H1 (cell line): ENCODE results near the gene ENPP6. TPM values are rescaled to one million over a fixed set of nuclear protein-coding genes. Genes with fewer than 3 reads are reported as not detected.

Source experiments
- CTCF ChIA-PET: fragments of 300-600 bp; sonication (Branson Sonifier 250); formaldehyde crosslinking; loops from one replicate; lab custom pipeline; 2021; ENCODE audit not compliant: partially characterized antibody; lab: Charles Lee
- POLR2A ChIA-PET: fragments of 300-600 bp; sonication (Branson Sonifier 250); formaldehyde crosslinking; loops from one replicate; lab custom pipeline; 2021; ENCODE audit warnings: inconsistent platforms; ENCODE audit not compliant: partially characterized antibody; lab: Charles Lee
- DNase-seq, 2 experiments: peaks; one replicate each; pipeline versions ENCODE4 v3.0.0 to v3.0.0-alpha.2; 2010 to 2022; ENCODE audit warnings: low spot score in 2 of 2, low read depth in 1 of 2, mixed read lengths in 1 of 2
- FAIRE-seq: peaks from 2 replicates; lab custom pipeline; 2011; peaks lifted over from hg19 to GRCh38; lab: Jason Lieb, UNC
- H2AFZ ChIP-seq: 2 replicates; pipeline ENCODE4 v1.8.1; 2012; ENCODE audit warnings: low read length, inconsistent platforms
- H2AK5ac ChIP-seq: 2 replicates; pipeline ENCODE4 v1.6.1; 2013; ENCODE audit warnings: low read depth, low read length
- H2BK120ac ChIP-seq: replicated peaks from 2 replicates; pipeline ENCODE3; 2013; ENCODE audit warnings: low read depth, low read length, inconsistent platforms
- H2BK12ac ChIP-seq: 2 replicates; pipeline ENCODE4 v1.6.1; 2013; ENCODE audit warnings: low read depth, low read length
- H2BK15ac ChIP-seq: 2 replicates; pipeline ENCODE4 v1.6.1; 2013; ENCODE audit warnings: low read length
- H2BK20ac ChIP-seq: 2 replicates; pipeline ENCODE4 v1.6.1; 2013; ENCODE audit warnings: low read length
- H2BK5ac ChIP-seq: 2 replicates; pipeline ENCODE4 v1.6.1; 2013; ENCODE audit warnings: low read depth, low read length
- H3K14ac ChIP-seq: 2 replicates; pipeline ENCODE4 v1.6.1; 2013; ENCODE audit warnings: inconsistent platforms; ENCODE audit not compliant: insufficient read length
- H3K18ac ChIP-seq: 2 replicates; pipeline ENCODE4 v1.6.1; 2013; ENCODE audit warnings: low read length; ENCODE audit errors: extremely low read depth
- H3K23ac ChIP-seq: 2 replicates; pipeline ENCODE4 v1.6.1; 2013; ENCODE audit warnings: inconsistent platforms; ENCODE audit not compliant: insufficient read length
- H3K23me2 ChIP-seq: 2 replicates; pipeline ENCODE4 v1.6.1; 2013; ENCODE audit warnings: low read depth, low read length
- H3K27ac ChIP-seq: 2 replicates; pipeline ENCODE4 v1.6.1; 2011; ENCODE audit warnings: low read depth, low read length, inconsistent platforms
- H3K27me3 ChIP-seq, 4 experiments: replicated peaks in 1 of 4; 1 replicate in 1 of 4; 2 replicates in 3 of 4; pipeline versions ENCODE4 v1.6.1 to v1.8.1; 2011 to 2013; ENCODE audit warnings: low read length in 3 of 4, mild to moderate bottlenecking in 3 of 4, inconsistent platforms in 2 of 4, mixed read lengths in 2 of 4, moderate library complexity in 1 of 4; ENCODE audit not compliant: control insufficient read depth in 3 of 4, insufficient read depth in 3 of 4; ENCODE audit errors: extremely low read depth in 1 of 4
- H3K36me3 ChIP-seq, 4 experiments: 2 replicates each; pipeline versions ENCODE4 v1.6.1 to v1.8.1; 2011 to 2013; ENCODE audit warnings: mild to moderate bottlenecking in 4 of 4, low read length in 3 of 4, moderate library complexity in 2 of 4, control low read depth in 1 of 4, inconsistent platforms in 1 of 4; ENCODE audit not compliant: insufficient read depth in 4 of 4, control insufficient read depth in 2 of 4
- H3K4ac ChIP-seq: replicated peaks from 2 replicates; pipeline ENCODE3; 2013; ENCODE audit warnings: low read length, low read depth, mixed read lengths, inconsistent platforms; ENCODE audit not compliant: insufficient read length
- H3K4me1 ChIP-seq, 4 experiments: replicated peaks in 1 of 4; 1 replicate in 1 of 4; 2 replicates in 3 of 4; pipeline versions ENCODE4 v1.6.1 to v1.8.1; 2011 to 2013; ENCODE audit warnings: low read length in 3 of 4, inconsistent platforms in 2 of 4, mixed read lengths in 1 of 4; ENCODE audit not compliant: insufficient read depth in 4 of 4, control insufficient read depth in 3 of 4
- H3K4me2 ChIP-seq, 2 experiments: 2 replicates each; pipeline versions ENCODE4 v1.6.1 to v1.8.1; 2011 to 2013; ENCODE audit warnings: low read depth in 2 of 2, low read length in 2 of 2, control low read depth in 1 of 2, inconsistent platforms in 1 of 2, mild to moderate bottlenecking in 1 of 2; ENCODE audit not compliant: insufficient read depth in 1 of 2
- H3K4me3 ChIP-seq, 4 experiments: fragments of 200-600, 300-600 bp in 1 of 4; sonication (generic), shearing (Covaris generic), sonication (Bioruptor Twin) in 1 of 4; 2 replicates each; pipeline versions ENCODE4 v1.5.1 to v1.8.1; 2011 to 2016; ENCODE audit warnings: low read length in 4 of 4, low read depth in 3 of 4, control low read depth in 2 of 4, inconsistent platforms in 2 of 4, mild to moderate bottlenecking in 2 of 4, mixed read lengths in 1 of 4, moderate library complexity in 1 of 4; ENCODE audit not compliant: insufficient read depth in 2 of 4; ENCODE audit errors: extremely low read depth in 1 of 4
- H3K56ac ChIP-seq: replicated peaks from 2 replicates; pipeline ENCODE3; 2013; ENCODE audit warnings: low read depth, mild to moderate bottlenecking, mixed read lengths, low read length, inconsistent platforms; ENCODE audit not compliant: insufficient read length
- H3K79me1 ChIP-seq: 2 replicates; pipeline ENCODE4 v1.6.1; 2013; ENCODE audit warnings: low read depth, low read length, control low read depth
- H3K79me2 ChIP-seq, 2 experiments: 2 replicates each; pipeline versions ENCODE4 v1.6.1 to v1.8.1; 2012 to 2013; ENCODE audit warnings: low read length in 2 of 2, mild to moderate bottlenecking in 2 of 2, inconsistent platforms in 1 of 2; ENCODE audit not compliant: insufficient read depth in 2 of 2, control insufficient read depth in 1 of 2
- H3K9ac ChIP-seq, 4 experiments: replicated peaks in 1 of 4; 1 replicate in 1 of 4; 2 replicates in 3 of 4; pipeline versions ENCODE4 v1.6.1 to v1.8.1; 2011 to 2013; ENCODE audit warnings: low read depth in 3 of 4, low read length in 3 of 4, control low read depth in 2 of 4, mild to moderate bottlenecking in 2 of 4, moderate library complexity in 2 of 4, inconsistent platforms in 1 of 4; ENCODE audit errors: extremely low read depth in 1 of 4
- H3K9me3 ChIP-seq, 2 experiments: 2 replicates each; pipeline versions ENCODE4 v1.6.1 to v1.8.1; 2012 to 2013; ENCODE audit warnings: mild to moderate bottlenecking in 2 of 2, moderate library complexity in 2 of 2, control low read depth in 1 of 2, inconsistent platforms in 1 of 2, low read depth in 1 of 2, low read length in 1 of 2, mixed read lengths in 1 of 2; ENCODE audit not compliant: insufficient read depth in 2 of 2
- H4K20me1 ChIP-seq, 2 experiments: replicated peaks in 1 of 2; 2 replicates each; pipeline versions ENCODE3 to v1.8.1; 2011 to 2013; ENCODE audit warnings: inconsistent platforms in 2 of 2, low read length in 2 of 2, mild to moderate bottlenecking in 1 of 2; ENCODE audit not compliant: insufficient read depth in 2 of 2, control insufficient read depth in 1 of 2
- H4K5ac ChIP-seq: 2 replicates; pipeline ENCODE4 v1.6.1; 2013; ENCODE audit warnings: low read length, low read depth, mixed read lengths, inconsistent platforms; ENCODE audit not compliant: insufficient read length
- H4K8ac ChIP-seq: 2 replicates; pipeline ENCODE4 v1.8.0; 2013; ENCODE audit warnings: mild to moderate bottlenecking, moderate library complexity, low read length, inconsistent platforms; ENCODE audit not compliant: insufficient read depth; ENCODE audit errors: extremely low read depth
- H4K91ac ChIP-seq: replicated peaks from 2 replicates; pipeline ENCODE3; 2013; ENCODE audit warnings: low read length, mixed read lengths, inconsistent platforms; ENCODE audit not compliant: insufficient read length
- GABPA ChIP-seq: IDR thresholded peaks from 2 replicates; pipeline ENCODE4 v1.6.1; 2011; ENCODE audit warnings: mild to moderate bottlenecking, low read length, moderate library complexity, borderline replicate concordance; ENCODE audit not compliant: insufficient read depth
- JUN ChIP-seq: IDR thresholded peaks from 2 replicates; pipeline ENCODE4 v1.6.1; 2011; ENCODE audit warnings: low read depth, mild to moderate bottlenecking, improper control_type of control experiment, low read length
- KDM4A ChIP-seq: IDR thresholded peaks from one replicate; pipeline ENCODE4 v1.7.1; 2012; ENCODE audit warnings: low read depth, mild to moderate bottlenecking, moderate library complexity, low read length, inconsistent platforms; ENCODE audit not compliant: severe bottlenecking
- NANOG ChIP-seq: IDR thresholded peaks from 2 replicates; pipeline ENCODE4 v1.6.1; 2011; ENCODE audit warnings: low read length, low read depth, mild to moderate bottlenecking, inconsistent platforms; ENCODE audit not compliant: insufficient read depth, poor library complexity, severe bottlenecking
- PHF8 ChIP-seq: fragments of 200-600 bp; sonication (generic); conservative IDR thresholded peaks from 2 replicates; pipeline ENCODE4 v1.7.1; 2012; ENCODE audit warnings: low read depth, mild to moderate bottlenecking, inconsistent platforms, low read length, moderate library complexity
- RAD21 ChIP-seq, 2 experiments: IDR thresholded peaks in 1 of 2; conservative IDR thresholded peaks in 1 of 2; 2 replicates each; pipeline ENCODE4 v1.6.1; 2011; ENCODE audit warnings: low read depth in 2 of 2, low read length in 2 of 2, improper control_type of control experiment in 1 of 2, inconsistent platforms in 1 of 2, mild to moderate bottlenecking in 1 of 2, moderate library complexity in 1 of 2
- RNF2 ChIP-seq: fragments of 200-900, 300-1000 bp; sonication (generic); IDR thresholded peaks from 2 replicates; pipeline ENCODE4 v1.7.1; 2016; ENCODE audit warnings: borderline replicate concordance, low read depth, mild to moderate bottlenecking, antibody characterized with exemption, low read length; ENCODE audit not compliant: poor library complexity, severe bottlenecking; ENCODE audit errors: missing control alignments
- WGBS, 2 experiments: shearing (Covaris generic) in 1 of 2; methylation state at CpG; one replicate each; pipeline versions ENCODE4 v1.1.6 to v1.1.7; 2013 to 2015; ENCODE audit warnings: low lambda C conversion rate in 2 of 2, mixed read lengths in 2 of 2, inconsistent platforms in 1 of 2, low coverage in 1 of 2, missing lambda C conversion rate in 1 of 2; ENCODE audit not compliant: insufficient replicate concordance in 2 of 2, insufficient coverage in 1 of 2, insufficient read length in 1 of 2; ENCODE audit errors: extremely low coverage in 1 of 2, missing lambda C conversion rate in 1 of 2; 5-methylcytosine and 5-hydroxymethylcytosine counted together
- polyA plus RNA-seq, 7 experiments: library from polyadenylated mRNA; depleted of rRNA in 3 of 7; stranded (reverse) in 5 of 7; unstranded in 2 of 7; fragments of >200 nt in 5 of 7; fragments of 200-250 nt in 2 of 7; gene quantifications; 1 replicate in 5 of 7; 2 replicates in 1 of 7; 4 replicates in 1 of 7; pipeline versions ENCODE4 v1.2.1 to v1.2.3, GENCODE V29; 2011 to 2013; ENCODE audit warnings: missing spikeins in 2 of 7, mixed read lengths in 2 of 7
- total RNA-seq: library from RNA; stranded (reverse); fragmentation: NEBNext Ultra II Directional; extraction: Animal tissue kit (Norgen Biotek cat#: 25700); gene quantifications from 2 replicates; pipeline ENCODE4 v1.2.1, GENCODE V29; 2021
- TF ChIP-seq, protein P1 (sequence below): IDR thresholded peaks from 2 replicates; pipeline ENCODE4 v1.6.1; 2011; ENCODE audit warnings: low read depth, mild to moderate bottlenecking, low read length; ENCODE audit not compliant: insufficient read depth

The ENPP6 gene
- total and polyA plus RNA-seq, 2 of the 8 experiments (the other 6 are each of a cell fraction or from before 2014, with no cell fraction given): 0.11 to 0.20 TPM

GRCh38 chr4:184198190-184198589, 19.5 kb downstream of the ENPP6 start:
- Histone ChIP-seq H3K4me2 (no peak overlapping the region), H3K18ac (no peak overlapping the region), H2AK5ac (no peak overlapping the region), H2BK15ac (no peak overlapping the region), H3K4me3 (no peak overlapping the region), H2BK120ac (no peak overlapping the region), H3K14ac (no peak overlapping the region), H4K91ac (no peak overlapping the region), H3K79me2 (no peaks in the 10 kb centered on the region), H3K27me3 (no peaks in the 10 kb centered on the region), H4K20me1 (no peaks in the 10 kb centered on the region), H3K4me1 (peaks cover 0 to 6% (median 3%) of the 10 kb centered on the region in 4 experiments; a peak in 3 of 7 replicates), H3K9ac (no peak overlapping the region), H3K23me2 (no peaks in the 10 kb centered on the region), H3K4ac (no peak overlapping the region), H4K8ac (no peak overlapping the region), H3K36me3 (0 out of 8 replicates have a peak, but pooled peaks cover 0 to 1% (median 0%) of the 10 kb centered on the region in 4 experiments), H3K9me3 (peaks cover 0 to 1% of the 10 kb centered on the region in 2 experiments; a peak in 1 of 4 replicates), H2BK20ac (no peak overlapping the region), H3K23ac (no peak overlapping the region), H2BK5ac (no peak overlapping the region), H3K79me1 (no peaks in the 10 kb centered on the region), H3K27ac (no peak overlapping the region), H3K56ac (no peak overlapping the region), H2AFZ (no peak overlapping the region), H4K5ac (no peak overlapping the region), H2BK12ac (no peak overlapping the region)
- FAIRE-seq: no peak
- no peak for TF ChIP-seq NANOG
- no peak for TF ChIP-seq JUN
- TF ChIP-seq PHF8: no peak
- no peak for TF ChIP-seq RAD21 (IDR thresholded peaks at IDR 0.05 in 1 of 2, conservative IDR thresholded peaks at IDR 0.05 in 1 of 2; ENCODE audit: low read depth in 2 of 2, low read length in 2 of 2)
- TF ChIP-seq GABPA: no peak
- no peak for TF ChIP-seq RNF2
- TF ChIP-seq, protein P1, sequence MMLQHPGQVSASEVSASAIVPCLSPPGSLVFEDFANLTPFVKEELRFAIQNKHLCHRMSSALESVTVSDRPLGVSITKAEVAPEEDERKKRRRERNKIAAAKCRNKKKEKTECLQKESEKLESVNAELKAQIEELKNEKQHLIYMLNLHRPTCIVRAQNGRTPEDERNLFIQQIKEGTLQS: no peak
- TF ChIP-seq KDM4A: no peak
- no peak for DNase-seq
- ChIA-PET CTCF (interaction anchor here (1.3 kb wide), 1 partner anchor 101 kb away, joined by 3 read pairs; no protein-coding TSS in a partner anchor), POLR2A (interaction anchor here (1.3 kb wide), 1 partner anchor 8 kb away, joined by 3 read pairs; no protein-coding TSS in a partner anchor)
- 89% methylated on average over 5 of the region's 5 CpGs; no CpG with 5 or more reads in 1 of the 2 experiments for WGBS, 2 experiments
